HG02973 (cell line): ENCODE data around the gene FBXO2.

Experiments
- ATAC-seq: cut with Tn5 transposase; IDR thresholded peaks from one replicate; pipeline ENCODE4 v1.9.1; 2021; ENCODE audit warnings: moderate library complexity; ENCODE audit not compliant: unreplicated experiment

FBXO2 gene, protein sequence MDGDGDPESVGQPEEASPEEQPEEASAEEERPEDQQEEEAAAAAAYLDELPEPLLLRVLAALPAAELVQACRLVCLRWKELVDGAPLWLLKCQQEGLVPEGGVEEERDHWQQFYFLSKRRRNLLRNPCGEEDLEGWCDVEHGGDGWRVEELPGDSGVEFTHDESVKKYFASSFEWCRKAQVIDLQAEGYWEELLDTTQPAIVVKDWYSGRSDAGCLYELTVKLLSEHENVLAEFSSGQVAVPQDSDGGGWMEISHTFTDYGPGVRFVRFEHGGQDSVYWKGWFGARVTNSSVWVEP

DNA sequence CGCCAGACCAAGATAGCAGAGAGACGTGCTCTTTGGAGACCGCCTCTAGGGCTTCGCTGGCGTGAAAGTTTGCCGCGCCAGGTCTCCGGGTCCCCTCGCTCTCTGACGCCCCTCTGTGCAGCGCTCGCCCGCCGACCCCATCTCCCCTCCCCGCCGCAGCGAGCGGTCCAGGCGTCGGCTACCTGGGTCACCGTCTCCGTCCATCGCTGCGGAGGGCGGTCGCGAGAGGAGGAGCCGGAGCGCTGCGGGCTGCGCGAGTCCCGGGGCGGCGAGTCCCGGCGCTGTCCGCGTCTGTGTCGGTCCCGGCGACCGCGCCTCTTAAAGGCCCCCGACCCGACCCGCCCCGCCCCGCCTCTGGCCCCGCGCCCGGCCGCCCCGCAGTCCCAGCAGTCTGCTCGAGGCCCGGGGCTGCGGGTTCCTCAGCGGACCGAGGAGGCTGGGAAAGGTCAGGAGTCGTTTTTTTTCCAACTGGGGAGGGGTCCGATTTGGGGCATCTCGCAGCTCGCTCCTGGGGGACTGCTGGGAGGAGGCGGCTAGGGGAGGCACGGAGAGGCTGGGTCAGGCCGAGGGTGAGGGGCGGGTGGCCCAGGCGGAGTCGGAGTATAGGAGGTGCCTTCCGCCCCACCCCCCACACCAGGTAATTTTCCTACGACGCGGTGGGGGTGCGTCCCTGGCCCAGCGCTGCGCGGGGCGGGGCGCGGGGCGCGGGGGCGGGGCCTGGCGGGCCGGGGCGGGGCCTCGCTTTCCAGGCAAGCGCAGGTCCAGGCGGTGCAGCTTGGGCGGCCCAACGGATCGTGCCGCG lies at the start of gene FBXO2, which contains the start of gene FBXO44:
Gene FBXO2, minus strand, starts transcription at position 293 of the 802 bp plus-strand sequence. Its CDS starts 89 bp downstream, at position 204.
Gene FBXO44, plus strand, starts transcription at position 741 of the 802 bp plus-strand sequence. CDS start 959 bp downstream, outside the sequence.
- ATAC-seq: peak; percentile 53

DNA sequence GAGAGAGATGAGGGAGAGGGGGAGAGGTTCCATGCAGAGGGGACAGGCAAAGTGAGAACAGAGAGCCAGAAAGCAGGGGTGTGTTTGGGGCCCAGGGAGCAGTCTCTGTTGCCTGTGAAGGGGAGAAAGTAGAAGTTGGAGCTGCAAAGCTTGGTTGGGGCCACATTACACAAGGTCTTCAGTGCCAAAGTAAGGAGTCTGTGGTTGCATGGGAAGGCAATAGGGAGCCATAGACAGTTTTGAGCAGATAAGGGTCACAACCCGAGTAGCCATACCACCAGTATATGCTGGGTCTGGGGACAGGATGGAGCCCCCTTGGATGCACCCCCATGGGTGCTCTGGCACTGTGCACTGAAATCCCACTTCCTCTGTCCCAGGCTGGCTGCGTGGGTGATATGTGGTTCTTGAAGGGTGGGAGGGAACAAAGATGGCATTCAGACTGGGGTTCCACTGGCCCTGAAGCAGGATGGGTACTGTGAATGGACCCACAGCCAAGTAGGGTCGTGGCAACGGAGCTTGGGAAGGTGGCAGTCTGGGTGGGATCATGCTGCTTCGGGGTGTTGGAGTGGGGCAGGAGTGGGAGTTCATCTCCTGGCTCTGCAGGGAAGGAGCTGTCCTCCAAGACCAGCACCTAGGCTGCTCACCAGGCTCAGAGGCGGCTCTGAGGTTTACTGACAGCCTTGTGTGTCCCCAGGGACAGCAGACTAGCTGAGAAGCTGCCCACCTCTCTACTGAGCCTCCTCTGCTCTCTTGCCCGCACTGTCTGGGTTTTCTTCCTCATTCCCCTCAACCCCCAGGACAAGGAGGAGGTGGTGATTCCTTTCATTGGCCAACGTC lies 49.3 kb upstream of the FBXO2 start:
- no peak for ATAC-seq

DNA sequence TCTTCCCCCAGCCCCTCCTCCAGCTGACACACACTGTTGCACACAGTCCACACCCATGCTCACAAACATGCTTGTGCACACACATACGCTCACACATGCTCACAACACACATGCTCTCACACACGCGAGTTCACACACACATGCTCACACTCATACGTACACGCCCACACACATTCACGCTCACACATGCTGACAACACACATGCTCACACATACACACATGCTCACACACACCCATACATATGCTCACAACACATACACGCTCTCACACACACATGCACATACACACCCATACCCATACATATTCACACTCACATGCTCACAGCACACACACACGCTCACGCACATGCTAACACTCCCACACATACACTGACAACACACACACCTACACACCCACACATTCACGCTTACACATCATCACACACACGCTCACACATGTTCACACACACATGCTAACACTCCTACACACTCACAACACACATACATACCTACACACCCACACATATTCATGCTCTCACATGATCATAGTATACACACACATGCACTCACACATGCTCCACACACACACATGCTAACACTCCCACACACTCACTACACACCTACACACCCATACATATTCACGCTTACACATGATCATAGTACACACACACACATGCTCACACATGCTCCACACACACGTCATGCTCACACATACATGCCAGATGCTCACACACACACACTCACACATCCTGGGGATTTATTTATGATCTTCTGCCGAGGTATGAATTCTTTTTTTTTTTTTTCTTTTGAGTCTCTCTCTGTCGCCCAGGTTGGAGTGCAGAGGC lies 48.0 kb upstream of the FBXO2 start:
- no peak for ATAC-seq

DNA sequence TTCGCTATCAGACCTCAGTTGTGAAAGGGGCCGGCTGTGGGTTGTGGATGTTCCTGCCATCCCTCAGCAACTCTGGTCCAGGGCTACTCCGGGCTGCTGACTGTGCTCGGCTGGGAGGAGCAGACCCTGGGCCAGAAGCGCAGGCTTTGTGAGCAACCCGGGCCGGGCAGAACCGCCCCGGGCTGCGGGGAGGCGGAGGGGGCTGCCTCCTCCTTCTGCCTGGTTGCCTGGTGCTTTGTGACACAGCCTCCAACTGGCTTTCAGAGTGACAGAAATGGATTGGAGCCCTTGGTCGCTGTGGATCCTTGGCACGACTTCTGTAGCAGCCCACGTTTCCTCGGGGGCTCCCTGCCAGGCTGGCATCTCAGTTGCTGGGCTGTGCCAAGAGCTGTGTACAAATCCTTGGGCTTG lies 47.3 kb upstream of the FBXO2 start:
- ATAC-seq: no peak

DNA sequence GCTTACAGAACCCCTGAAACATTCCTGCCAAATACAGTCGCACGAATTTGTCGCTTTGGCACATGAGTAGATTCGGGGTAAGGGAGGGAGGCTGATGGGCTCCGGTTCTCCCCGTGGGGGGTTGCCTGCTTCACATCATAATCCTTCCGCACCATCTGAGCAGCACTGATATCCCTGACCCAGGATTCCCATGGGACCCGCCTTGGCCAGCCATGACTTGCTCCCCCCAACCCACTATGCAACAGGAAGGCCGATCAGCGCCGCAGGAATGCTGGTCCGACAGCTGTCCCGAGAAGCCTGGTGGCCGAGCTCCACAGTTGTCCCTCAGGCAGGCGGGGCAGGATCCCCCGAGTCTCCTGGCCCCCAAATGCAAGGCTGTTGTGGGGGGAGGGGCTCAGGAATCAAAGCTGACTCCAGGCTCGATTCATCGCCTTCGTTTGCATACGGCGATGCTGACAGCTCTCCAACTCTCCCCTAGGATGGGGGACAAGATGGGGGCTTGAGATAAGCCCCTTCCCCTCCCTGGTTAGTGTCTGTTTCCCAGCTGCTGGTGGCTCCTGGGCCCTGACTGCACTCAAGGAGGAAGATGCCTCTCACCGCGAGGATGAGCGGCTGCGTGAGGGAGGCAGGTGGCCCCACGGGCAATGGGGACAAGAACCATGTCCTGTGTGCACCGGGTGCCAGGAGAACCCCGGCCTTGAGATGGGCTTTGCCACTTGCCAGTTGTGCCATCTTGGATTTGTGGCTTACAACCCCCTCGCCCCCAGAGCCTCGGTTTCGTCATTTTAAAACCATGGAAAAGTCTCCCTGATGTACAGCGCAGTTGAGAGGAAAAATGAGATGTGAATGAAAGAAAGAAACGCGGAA lies 46.6 kb upstream of the FBXO2 start:
- no peak for ATAC-seq

DNA sequence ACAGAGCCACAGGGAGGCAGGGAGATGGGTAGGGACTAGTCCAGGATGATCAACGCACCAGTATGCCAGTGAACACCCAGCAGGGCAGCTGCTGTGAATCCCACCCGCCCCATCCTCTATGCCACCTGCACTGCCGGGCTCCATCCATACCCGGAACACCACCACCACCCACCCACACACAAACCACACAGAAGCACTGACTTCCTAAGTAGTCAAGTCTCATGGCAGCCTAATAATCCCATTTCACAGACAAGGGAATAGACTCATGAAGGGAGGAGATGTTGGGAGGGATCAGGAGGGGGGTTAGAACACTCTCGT lies 43.6 kb upstream of the FBXO2 start:
- ATAC-seq: no peak

DNA sequence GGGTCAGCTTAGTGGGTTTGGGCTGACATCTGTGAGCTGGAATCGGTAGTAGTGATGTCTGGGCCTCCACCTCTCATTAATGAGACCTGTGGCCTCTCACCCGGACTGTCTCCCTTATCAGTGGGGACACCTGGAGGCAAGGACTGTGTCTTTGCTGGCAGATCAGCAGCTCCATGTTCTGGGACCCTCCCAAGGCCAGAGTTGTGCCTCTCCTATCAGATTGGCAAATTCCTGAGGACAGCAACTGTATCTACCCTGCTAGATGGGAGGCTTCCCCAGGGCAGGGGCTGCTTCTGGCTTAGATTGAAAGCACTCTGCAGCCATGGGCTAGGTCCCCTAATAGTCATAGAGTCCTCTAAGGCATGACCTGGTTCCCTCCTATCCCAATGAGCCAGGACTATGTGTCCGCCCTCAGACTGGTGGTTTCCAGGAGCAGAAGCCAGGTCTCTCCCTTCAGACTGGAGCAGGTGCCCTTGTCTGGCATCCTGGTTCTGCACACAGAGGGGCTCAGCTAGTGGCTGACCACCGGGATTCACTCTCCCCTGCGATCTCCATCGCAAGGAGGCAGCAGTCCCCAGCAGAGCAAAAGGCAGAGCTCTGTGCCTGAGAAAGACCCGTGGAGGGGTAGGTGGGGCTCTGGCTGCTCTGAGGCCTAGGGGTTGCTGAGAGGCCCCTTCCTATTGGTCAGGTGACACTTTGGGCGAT lies 43.1 kb upstream of the FBXO2 start:
- no peak for ATAC-seq

DNA sequence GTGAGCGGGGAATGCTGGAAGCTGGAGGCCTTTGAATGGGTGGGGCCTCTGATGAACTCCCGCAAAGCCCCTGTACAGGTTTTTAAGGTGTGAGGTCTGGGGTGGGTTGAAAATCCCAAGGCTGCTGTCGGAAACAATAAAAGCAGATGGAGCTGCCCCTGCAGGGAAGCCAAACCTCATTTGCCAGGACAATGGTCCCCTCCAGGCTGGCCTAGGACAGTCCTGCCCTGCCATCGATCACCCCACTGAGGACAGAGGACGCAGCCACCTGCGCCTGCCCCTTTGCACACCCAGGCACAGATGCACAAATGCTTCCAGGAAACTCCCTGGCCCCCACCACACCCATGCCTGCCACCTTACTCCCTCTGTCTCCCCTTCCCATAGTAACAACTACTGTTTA lies 41.6 kb upstream of the FBXO2 start:
- ATAC-seq: no peak

DNA sequence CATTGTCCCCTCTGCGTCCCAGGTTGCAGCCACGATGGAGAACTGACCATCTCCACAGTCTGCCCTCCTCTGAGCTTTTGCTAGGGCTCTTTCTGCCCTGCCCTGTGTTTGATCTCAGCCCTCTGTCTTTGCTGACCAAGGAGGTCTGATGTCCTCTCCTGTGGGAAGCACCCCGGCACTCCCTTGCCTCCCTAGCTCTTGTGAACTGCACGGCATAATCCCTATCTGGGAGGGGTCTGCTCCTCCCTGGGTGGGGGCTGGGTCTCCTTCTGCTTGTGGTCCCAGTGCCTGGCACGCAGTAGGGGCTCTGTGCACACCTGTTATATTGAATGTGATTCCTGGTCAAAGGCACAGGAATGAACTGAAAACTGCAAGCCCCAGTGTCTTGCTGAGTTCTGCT lies 39.7 kb upstream of the FBXO2 start:
- ATAC-seq: no peak

DNA sequence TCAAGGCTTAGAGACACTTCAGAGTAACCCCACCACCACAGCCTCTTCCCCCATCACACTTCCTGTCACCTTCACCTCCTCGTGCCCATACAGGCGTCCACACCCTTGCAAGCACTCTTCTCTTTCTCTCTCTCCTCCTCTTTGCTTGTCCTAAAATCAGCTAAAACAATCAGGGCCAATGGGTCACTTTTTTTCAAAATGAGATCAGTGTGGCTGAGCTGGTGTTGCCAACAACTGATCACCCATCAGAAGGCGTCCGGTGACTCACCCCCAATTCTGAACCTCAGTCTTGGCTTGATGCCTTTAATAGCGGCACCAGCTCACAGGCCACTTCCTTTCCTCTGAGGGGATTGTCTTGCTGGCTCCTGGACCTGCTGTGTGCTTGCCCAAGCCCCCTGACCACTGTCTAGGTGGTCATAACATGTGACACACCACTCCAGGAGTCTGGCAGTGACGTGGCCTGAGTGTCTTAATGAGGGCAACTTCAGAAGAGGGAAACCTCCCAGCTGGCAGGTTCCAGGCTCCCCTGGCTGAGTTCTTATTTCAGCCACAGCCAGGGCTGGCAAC lies 38.9 kb upstream of the FBXO2 start:
- ATAC-seq: no peak

DNA sequence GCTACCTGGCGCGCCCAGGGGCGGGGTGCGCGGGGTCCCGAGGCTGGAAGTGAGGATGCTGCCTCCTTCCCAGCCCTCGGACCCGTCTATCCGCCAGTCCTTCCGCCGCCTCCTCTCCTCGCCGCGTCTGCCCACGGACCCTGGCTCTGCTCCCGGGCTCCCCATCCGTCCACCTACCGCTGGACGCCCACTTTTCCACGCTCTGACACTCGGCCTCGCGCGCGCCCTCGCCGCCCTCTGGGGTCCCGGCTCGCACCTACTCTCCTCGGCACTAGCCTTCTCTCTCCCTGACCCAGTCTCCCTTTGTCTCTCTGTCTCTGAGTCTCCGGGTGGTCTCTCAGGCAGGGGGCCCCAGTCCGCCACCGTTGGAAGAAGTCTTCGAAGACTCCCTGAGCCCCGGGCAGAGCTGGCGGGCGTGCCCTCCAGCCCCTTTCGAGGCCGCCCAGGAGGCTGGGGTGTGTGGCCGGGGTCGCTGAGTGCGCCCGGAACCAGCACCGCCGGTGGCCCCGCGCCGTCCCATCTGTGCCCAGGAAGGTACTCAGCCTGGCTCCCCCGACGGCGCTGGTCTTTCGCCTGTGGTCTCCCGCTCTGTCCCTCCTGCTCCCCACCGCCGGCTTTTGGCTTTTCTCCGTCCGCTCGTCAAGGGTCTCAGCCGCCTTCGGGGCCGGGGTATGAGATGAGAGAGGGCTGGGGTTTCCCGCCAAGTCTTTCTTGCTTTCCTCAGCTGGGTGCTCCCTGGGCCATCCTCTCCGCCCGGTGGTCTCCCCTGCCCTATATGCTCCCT lies 37.9 kb upstream of the FBXO2 start:
- no peak for ATAC-seq

DNA sequence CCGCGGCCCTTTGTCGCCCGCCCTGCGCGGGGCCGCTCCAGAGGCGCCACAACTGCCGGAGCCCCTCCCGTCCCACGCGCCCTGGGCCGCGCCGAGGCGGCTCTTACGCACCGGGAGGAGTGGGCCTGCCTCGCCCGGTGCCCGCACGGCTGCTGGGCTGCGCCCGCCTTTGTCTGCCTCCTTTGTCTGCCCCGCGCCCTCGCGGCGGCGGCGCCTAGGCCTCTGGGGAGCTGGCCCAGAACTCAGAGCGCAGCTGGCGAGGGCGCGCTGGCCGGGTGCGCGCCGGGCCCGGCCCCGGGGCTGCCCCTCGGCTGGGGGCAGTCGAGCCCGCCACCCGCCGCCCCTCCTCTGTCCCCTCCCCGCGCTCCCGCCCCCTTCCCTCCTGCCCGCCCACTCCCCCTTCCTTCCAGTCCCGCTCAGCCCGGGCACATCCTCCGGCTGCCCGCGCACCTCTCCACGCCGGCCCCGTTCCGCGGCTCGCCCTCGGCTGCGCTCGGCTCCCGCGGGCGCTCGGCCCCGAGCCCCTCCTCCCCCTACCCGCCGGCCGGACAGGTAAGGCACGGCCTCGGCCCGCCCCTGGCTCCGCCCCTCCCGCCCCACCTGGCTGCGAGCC lies 37.2 kb upstream of the FBXO2 start, which contains the start of gene DRAXIN:
Gene DRAXIN, plus strand, starts transcription at position 409 of the 613 bp plus-strand sequence. CDS start 14,549 bp downstream, outside the sequence.
- no peak for ATAC-seq

DNA sequence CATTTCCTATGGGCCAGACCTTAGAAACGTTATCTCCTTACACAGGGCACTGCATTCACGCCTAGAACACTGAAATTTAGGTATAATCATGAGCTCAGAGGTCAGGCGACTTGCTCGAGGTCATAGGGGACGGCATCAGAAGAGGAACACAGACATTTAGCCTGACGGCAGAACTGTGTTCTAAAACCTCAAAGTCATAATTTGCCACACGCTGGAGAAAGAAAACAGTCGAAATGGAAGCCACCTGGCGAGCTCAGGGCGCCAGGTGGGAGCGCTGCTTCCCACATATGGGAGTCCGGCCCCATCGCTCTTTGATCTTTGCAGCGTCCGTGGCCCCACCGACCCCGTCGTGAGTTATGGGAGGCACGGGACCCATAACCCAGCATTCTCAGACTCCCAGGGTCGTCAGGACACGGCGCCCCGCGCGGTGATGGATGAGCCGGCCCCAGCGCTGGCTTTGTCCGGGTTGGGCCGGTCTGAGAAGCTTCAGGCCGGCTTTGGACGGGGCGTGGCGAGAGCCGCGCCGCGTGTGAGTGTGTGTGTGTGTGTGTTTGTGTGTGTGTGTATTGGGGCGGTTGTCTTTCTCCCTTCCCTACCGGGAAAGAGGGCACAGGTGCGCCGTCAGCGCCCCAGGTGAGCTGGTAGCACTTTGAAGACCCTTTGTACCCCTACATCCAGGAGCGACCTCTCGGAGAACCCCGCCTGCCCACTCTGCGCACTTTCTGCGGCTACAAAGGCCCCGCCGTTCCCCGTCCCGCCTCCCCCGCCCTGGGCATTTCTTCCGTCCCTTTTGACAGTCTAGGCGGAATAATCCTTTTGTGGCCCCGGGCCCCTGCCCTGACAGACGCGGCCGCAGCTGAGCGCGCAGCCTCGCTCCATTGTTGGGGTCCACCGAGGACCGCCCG lies 36.4 kb upstream of the FBXO2 start:
- ATAC-seq: no peak

DNA sequence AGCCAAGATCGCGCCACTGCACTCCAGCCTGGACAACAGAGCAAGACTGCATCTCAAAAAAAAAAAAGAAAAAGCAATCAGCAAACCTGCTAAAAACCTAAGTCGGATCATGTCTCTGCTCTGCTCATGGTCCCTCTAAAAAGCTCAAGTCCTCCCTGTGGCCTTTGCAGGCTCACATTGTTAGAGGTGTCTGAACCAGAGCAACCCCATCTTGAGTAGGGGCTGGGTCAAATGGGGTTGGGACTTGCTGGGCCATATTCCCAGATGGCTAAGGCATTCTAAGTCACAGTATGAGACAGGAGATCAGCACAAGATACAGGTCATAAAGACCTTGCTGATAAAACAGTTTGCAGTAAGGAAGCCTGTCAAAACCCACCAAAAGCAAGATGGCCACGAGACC lies 34.3 kb upstream of the FBXO2 start:
- no peak for ATAC-seq

DNA sequence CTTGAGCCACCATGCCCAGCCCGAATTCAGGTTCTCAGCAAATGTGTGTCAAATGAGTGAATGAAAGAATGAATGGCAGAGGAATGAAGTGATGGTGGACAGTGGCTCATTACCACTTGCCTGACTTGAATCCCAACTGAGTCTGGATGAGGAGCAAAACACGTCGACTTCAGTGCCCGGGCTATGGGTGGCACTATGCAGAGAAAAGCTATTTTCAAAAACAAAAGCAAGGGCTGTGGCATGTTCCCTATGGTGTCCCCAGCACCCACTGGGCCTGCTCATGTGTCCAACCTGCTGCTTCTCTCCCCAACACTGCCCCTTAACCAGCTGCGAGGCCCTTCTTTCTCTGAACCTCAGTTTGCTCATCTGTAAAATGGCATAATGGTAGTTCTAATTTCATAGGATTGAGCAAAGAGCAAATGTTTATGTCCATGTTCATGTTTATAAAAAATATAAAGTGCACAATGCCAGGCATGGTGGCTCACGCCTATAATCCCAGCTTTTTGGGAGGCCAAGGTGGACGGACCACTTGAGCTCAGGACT lies 31.1 kb upstream of the FBXO2 start:
- no peak for ATAC-seq

DNA sequence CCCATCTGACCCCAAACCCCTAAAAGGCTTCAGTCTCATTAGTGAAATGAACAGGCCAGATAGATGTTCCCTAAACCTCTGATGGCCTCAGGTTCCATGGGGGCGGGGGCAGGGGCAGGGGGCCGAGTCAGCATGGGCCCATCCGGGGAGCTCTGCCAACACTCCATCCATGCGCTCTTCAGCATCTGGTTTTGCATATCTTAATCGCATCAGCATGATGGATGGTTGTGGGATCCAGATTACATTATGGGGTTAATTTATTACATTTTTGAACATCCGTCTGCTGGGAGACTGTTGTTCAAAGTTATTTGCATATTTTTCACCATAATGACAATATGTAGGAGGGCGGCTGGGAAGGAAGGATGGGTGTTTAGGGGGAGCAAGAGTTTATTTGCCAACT lies 29.8 kb upstream of the FBXO2 start:
- ATAC-seq: no peak
